Measurements from ENCODE around the gene NLRC3. TPM values are rescaled to one million over a fixed set of nuclear protein-coding genes. Genes with fewer than 3 reads are reported as not detected.

Gene NLRC3
- total RNA-seq, 1 donor from 2014 or later = 22.2 TPM

DNA sequence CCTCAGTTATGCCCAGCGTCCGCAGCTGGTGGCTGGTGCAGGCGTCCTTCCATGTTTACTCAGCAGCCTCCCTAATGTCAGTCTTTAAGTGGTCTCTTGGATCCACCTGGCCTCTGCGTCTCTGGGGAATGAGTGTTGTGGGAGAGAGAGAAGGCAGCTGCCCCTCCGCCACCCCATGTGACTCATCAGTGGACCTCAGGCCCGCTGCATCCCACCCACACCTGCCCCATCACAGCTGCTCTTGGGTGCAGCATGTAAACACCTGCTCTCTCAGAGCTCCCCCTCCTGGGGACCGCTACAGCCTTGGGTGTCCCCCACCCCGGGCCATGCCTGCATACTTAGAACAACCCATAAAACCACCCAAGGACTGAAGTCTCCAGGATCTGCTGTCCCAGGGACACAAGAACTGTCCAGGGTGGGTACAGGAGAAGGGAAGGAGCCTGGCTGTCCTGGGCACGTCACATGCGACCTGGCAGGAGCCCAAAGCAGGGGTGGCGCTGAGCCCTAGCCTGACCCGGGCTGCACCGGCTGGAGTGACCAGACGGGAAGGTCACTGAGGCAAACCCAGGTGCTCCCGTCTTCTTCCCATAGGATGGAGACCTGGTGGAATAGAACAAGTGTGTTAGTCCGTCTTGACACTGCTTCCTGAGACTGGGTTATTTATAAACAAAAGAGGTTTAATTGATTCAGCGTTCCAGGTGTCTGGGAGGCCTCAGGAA, 86.1 kb downstream of the NLRC3 start:
- ATAC-seq (ENCODE audit: low read depth) (no peak), DNase-seq (no peak)
- H3K4me3 Mint-ChIP-seq = no peak overlapping the region
- intact Hi-C loops (cut with micrococcal nuclease) = no loop called here
- ChIA-PET POLR2A (no interaction called here), CTCF (interaction anchor here (0.8 kb wide), 1 partner anchor 10 kb away, joined by 3 read pairs; the partner anchor contains the start of gene CLUAP1)
- H3K27me3 Mint-ChIP-seq = no peaks in the 10 kb centered on the region
- TF ChIP-seq, protein P1, sequence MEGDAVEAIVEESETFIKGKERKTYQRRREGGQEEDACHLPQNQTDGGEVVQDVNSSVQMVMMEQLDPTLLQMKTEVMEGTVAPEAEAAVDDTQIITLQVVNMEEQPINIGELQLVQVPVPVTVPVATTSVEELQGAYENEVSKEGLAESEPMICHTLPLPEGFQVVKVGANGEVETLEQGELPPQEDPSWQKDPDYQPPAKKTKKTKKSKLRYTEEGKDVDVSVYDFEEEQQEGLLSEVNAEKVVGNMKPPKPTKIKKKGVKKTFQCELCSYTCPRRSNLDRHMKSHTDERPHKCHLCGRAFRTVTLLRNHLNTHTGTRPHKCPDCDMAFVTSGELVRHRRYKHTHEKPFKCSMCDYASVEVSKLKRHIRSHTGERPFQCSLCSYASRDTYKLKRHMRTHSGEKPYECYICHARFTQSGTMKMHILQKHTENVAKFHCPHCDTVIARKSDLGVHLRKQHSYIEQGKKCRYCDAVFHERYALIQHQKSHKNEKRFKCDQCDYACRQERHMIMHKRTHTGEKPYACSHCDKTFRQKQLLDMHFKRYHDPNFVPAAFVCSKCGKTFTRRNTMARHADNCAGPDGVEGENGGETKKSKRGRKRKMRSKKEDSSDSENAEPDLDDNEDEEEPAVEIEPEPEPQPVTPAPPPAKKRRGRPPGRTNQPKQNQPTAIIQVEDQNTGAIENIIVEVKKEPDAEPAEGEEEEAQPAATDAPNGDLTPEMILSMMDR (IDR thresholded peaks at IDR 0.05) = no peak
- no peak overlapping the region for H3K27ac Mint-ChIP-seq
- no peaks in the 10 kb centered on the region for H3K9me3 Mint-ChIP-seq
- H3K36me3 Mint-ChIP-seq (ENCODE audit: low read depth) = peaks cover 12% of the 10 kb centered on the region
- H3K4me1 Mint-ChIP-seq = no peaks in the 10 kb centered on the region

Other genes with a start within 250 kb of the NLRC3 start
- 0.80 and 0.81 TPM in 2 replicates for gene OR2C1, start 221.5 kb downstream of the NLRC3 start, total RNA-seq
- 21.6 and 21.7 TPM in 2 replicates for gene ZSCAN32, start 176.4 kb downstream of the NLRC3 start, total RNA-seq
- 9.0 and 10.4 TPM in 2 replicates for gene ZNF174, start 176.2 kb downstream of the NLRC3 start, total RNA-seq
- gene ZNF597, start 133.9 kb downstream of the NLRC3 start, total RNA-seq = 3.6 and 4.2 TPM in 2 replicates
- 44.1 and 48.0 TPM in 2 replicates for gene NAA60, start 133.7 kb downstream of the NLRC3 start, total RNA-seq
- not detected in 2 replicates for gene C16orf90, start 81.9 kb downstream of the NLRC3 start, total RNA-seq
- 8.5 and 10.5 TPM in 2 replicates for gene CLUAP1, start 76.4 kb downstream of the NLRC3 start, total RNA-seq
- gene SLX4, start 34.2 kb upstream of the NLRC3 start, total RNA-seq = 11.4 and 13.0 TPM in 2 replicates
- gene DNASE1, start 77.3 kb upstream of the NLRC3 start, total RNA-seq = 25.6 and 28.5 TPM in 2 replicates
- gene TRAP1, start 140.1 kb upstream of the NLRC3 start, total RNA-seq = 78.7 and 82.2 TPM in 2 replicates